Measurements from ENCODE around the gene ODAD3.

DNA sequence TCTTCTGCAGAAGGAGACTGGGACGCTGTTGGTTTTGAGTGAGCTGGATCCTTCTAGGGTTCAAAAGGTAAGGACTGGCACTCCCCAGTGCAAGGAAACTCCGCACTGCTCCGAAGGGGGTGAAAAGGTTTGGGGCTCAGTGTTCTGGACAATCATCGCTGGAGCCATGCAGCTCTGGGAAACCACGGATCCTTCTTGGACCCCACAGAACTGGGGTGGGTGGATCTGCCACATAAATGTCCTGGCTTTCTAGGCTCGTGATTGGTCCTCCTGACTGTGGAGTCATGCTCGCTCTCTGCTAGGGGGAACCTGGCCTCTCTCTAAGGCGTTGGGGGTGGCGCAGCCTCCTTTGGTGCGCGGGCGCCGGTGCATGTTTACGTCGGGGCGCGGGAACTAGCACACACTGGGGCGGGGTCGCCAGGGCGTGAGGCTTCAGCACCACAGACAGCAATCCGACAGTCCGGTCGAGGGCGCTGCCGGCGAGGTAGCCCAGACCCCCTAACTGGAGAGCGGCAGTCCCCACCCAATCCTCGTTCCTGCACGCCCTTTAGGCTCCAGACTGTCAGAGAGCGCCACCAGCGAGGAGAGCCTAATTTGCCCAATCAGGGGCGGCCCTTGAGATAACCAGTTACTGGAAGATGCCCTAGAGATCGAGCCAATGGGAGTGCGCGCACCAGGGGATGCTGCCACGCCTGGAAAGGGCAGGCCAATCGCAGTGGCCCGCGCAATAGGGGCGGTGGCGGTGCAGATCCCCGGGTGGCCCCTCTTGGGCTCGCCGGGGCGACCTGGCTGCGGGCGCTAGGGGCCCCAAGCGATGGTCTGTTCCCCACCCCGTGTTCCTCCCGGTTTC is 46.8 kb upstream of the ODAD3 start:
- TF ChIP-seq CEBPB (IDR thresholded peaks at IDR 0.05; ENCODE audit: low read depth) (no peak), RAD21 (IDR thresholded peaks at IDR 0.05; ENCODE audit: low read depth) (no peak), POLR2A (IDR thresholded peaks at IDR 0.05; ENCODE audit: borderline replicate concordance, extremely low read depth, insufficient read depth, insufficient read length) (no peak)
- TF ChIP-seq, protein P1, sequence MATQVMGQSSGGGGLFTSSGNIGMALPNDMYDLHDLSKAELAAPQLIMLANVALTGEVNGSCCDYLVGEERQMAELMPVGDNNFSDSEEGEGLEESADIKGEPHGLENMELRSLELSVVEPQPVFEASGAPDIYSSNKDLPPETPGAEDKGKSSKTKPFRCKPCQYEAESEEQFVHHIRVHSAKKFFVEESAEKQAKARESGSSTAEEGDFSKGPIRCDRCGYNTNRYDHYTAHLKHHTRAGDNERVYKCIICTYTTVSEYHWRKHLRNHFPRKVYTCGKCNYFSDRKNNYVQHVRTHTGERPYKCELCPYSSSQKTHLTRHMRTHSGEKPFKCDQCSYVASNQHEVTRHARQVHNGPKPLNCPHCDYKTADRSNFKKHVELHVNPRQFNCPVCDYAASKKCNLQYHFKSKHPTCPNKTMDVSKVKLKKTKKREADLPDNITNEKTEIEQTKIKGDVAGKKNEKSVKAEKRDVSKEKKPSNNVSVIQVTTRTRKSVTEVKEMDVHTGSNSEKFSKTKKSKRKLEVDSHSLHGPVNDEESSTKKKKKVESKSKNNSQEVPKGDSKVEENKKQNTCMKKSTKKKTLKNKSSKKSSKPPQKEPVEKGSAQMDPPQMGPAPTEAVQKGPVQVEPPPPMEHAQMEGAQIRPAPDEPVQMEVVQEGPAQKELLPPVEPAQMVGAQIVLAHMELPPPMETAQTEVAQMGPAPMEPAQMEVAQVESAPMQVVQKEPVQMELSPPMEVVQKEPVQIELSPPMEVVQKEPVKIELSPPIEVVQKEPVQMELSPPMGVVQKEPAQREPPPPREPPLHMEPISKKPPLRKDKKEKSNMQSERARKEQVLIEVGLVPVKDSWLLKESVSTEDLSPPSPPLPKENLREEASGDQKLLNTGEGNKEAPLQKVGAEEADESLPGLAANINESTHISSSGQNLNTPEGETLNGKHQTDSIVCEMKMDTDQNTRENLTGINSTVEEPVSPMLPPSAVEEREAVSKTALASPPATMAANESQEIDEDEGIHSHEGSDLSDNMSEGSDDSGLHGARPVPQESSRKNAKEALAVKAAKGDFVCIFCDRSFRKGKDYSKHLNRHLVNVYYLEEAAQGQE (IDR thresholded peaks at IDR 0.05; ENCODE audit: low read depth) = no peak
